Activated naive CD8-positive, alpha-beta T cell treated with anti-CD3 and anti-CD28 coated beads, Interleukin-2, amount 10 ng/mL, durations not matched to agents 7 days and 5 days (primary cell): ENCODE measurements around the gene ABCD4. TPM values are rescaled to one million over a fixed set of nuclear protein-coding genes. Genes with fewer than 3 reads are reported as not detected.
A peak's percentile ranks its signal among the peaks of the same experiment; 100 is the strongest.

Source experiments
- ATAC-seq: fragments of 150-1000 bp; cut with Tn5 transposase; one replicate; pipeline ENCODE4 v1.10.0; 2021; ENCODE audit warnings: low read depth, moderate library complexity
- POLR2A ChIA-PET: fragments of 350-600 bp; sonication (Branson Sonifier 250); formaldehyde crosslinking; loops from one replicate; lab custom pipeline; 2021; ENCODE audit warnings: antibody characterized with exemption; lab: Charles Lee
- DNase-seq: peaks from one replicate; pipeline ENCODE4 v3.0.0; 2021
- H3K27ac Mint-ChIP-seq: one replicate; pipeline ENCODE4 v1.8.0; 2022; ENCODE audit warnings: mild to moderate bottlenecking, mixed read lengths
- H3K27me3 Mint-ChIP-seq: one replicate; pipeline ENCODE4 v1.8.0; 2022; ENCODE audit warnings: mild to moderate bottlenecking, moderate library complexity, mixed read lengths
- H3K36me3 Mint-ChIP-seq: one replicate; pipeline ENCODE4 v1.8.0; 2021; ENCODE audit warnings: mild to moderate bottlenecking, mixed read lengths
- H3K4me1 Mint-ChIP-seq: one replicate; pipeline ENCODE4 v1.8.0; 2021; ENCODE audit warnings: mixed read lengths
- H3K4me3 Mint-ChIP-seq: one replicate; pipeline ENCODE4 v1.8.0; 2022; ENCODE audit warnings: mild to moderate bottlenecking, moderate library complexity, mixed read lengths
- H3K9me3 Mint-ChIP-seq: one replicate; pipeline ENCODE4 v1.8.0; 2021; ENCODE audit warnings: mixed read lengths
- total RNA-seq, 2 experiments: library from RNA; stranded (reverse); gene quantifications; one replicate each; pipeline ENCODE4 v1.2.3, GENCODE V29; 2021

ABCD4 gene
- total RNA-seq, 2 experiments from 2014 or later, result 70.4 TPM

DNA sequence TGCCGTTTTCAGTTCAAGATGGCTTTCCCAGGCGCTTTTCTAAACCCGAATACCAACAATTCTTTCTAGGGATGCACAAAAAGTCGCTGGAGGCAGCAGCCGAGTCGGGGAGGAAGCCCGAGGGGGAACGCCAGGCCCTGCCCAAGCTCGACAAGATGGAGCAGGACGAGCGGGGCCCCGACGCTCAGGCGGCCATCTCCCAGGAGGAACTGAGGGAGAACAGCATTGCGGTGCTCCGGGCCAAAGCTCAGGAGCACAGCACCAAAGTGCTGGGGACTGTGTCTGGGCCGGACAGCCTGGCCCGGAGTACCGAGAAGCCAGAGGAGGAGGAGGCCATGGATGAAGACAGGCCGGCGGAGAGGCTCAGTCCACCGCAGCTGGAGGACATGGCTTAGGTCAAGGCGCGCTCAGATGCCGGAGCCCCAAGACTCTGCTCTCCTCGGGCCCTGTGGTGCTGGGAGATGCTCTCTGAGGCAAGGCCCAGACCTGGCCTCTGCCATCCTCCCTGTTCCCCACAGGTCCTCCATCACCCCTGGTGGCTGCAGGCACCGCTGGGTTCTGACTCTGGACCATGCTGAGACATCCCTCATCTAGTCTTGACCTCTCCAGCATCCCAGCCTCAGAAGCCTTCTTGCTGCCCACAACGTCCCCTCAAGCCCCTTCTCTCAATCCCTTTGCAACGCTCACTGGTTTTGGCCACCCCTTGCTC, 42.1 kb downstream of the ABCD4 start:
- peaks cover 3% of the 10 kb centered on the region for H3K4me1 Mint-ChIP-seq

DNA sequence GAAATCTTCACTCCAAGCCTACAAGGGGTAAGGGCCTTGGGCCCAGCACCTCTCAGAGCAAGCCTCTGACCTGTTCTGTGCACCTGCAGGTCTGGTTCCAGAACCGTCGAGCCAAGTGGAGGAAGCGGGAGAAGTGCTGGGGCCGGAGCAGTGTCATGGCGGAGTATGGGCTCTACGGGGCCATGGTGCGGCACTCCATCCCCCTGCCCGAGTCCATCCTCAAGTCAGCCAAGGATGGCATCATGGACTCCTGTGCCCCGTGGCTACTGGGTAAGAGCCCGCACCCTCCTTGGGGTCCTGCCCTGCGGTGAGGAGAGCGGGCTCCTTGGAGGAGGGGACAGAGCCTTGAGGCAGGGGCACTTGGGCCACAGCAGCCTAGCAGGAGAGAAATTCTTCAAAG, 43.2 kb downstream of the ABCD4 start:
- Mint-ChIP-seq H3K27me3 (peaks cover 22% of the 10 kb centered on the region), H3K4me1 (peaks cover 3% of the 10 kb centered on the region), H3K36me3 (no peaks in the 10 kb centered on the region), H3K27ac (no peak overlapping the region), H3K9me3 (no peaks in the 10 kb centered on the region), H3K4me3 (no peak overlapping the region)
- ATAC-seq, result no peak
- DNase-seq, result no peak
- POLR2A ChIA-PET, result no interaction called here

More for the DNA sequence above, 42.1 kb downstream of the ABCD4 start:
- peaks cover 15% of the 10 kb centered on the region for H3K27me3 Mint-ChIP-seq
- no peaks in the 10 kb centered on the region for H3K9me3 Mint-ChIP-seq
- H3K27ac Mint-ChIP-seq, result no peak overlapping the region
- ATAC-seq (no peak), DNase-seq (no peak)
- H3K36me3 Mint-ChIP-seq, result no peaks in the 10 kb centered on the region
- POLR2A ChIA-PET, result no interaction called here
- no peak overlapping the region for H3K4me3 Mint-ChIP-seq

DNA sequence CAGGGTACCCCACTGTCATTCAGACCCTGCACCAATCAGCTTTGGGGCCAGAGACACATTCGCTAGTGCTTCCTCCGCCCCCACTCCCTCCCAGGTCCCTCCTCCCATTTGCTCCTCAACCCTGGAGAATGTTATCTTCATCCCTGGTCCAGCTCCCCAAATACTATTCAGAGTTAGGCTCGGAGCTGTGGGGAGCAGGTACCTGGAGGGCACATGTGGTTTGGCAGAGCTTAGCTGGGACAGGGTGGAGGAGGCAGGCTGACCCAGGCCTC, 44.0 kb downstream of the ABCD4 start:
- Mint-ChIP-seq H3K36me3 (no peaks in the 10 kb centered on the region), H3K4me3 (peak overlapping the region; percentile 8), H3K27ac (no peak overlapping the region), H3K27me3 (peaks cover 22% of the 10 kb centered on the region), H3K4me1 (peaks cover 3% of the 10 kb centered on the region), H3K9me3 (no peaks in the 10 kb centered on the region)
- ATAC-seq (no peak), DNase-seq (no peak)
- POLR2A ChIA-PET, result no interaction called here

DNA sequence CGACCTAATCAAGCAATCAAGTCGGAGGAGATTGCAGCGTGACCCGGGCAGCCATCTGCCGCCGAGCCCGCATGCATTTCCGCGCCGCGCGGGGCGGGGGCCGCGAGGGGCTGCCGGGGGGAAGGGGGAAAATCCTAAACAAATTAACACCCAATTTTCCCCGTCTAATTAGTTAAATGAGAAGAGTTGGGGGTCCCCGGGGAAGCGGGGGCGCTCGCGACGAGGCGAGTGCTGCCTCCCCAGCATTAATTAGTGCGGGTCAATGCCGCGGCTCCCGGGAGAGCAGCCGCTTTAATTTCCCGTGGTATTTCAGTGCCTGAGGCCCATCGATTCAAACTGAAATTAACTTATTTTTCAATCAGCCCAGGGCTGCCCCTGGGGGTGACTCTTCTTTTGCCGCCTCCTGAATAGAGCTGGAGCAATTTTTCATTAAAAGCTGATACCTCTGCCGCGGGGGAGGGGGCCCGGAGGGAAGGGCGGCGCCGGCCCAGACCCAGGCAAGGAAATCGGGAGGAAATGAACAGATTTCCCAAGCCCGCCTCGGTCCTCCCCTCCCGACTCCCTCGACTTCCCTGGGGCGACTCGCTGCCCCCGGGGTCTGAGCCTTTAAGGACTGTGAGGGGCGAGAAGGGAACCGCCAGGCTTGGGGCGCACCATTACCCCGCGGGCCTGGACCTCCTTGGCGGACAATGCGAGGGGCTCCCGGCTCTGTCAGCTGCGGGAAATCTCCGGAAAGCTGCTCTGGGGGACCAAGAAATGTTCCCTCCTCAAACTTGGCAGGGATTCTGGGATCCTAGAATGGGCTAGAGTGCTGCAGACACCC, 44.6 kb downstream of the ABCD4 start:
- Mint-ChIP-seq H3K36me3 (no peaks in the 10 kb centered on the region), H3K4me1 (peaks cover 3% of the 10 kb centered on the region), H3K9me3 (no peaks in the 10 kb centered on the region), H3K27ac (peak overlapping the region; percentile 63), H3K27me3 (peaks cover 24% of the 10 kb centered on the region), H3K4me3 (peak overlapping the region; percentile 86)
- POLR2A ChIA-PET, result no interaction called here
- ATAC-seq, result no peak
- DNase-seq, result no peak

DNA sequence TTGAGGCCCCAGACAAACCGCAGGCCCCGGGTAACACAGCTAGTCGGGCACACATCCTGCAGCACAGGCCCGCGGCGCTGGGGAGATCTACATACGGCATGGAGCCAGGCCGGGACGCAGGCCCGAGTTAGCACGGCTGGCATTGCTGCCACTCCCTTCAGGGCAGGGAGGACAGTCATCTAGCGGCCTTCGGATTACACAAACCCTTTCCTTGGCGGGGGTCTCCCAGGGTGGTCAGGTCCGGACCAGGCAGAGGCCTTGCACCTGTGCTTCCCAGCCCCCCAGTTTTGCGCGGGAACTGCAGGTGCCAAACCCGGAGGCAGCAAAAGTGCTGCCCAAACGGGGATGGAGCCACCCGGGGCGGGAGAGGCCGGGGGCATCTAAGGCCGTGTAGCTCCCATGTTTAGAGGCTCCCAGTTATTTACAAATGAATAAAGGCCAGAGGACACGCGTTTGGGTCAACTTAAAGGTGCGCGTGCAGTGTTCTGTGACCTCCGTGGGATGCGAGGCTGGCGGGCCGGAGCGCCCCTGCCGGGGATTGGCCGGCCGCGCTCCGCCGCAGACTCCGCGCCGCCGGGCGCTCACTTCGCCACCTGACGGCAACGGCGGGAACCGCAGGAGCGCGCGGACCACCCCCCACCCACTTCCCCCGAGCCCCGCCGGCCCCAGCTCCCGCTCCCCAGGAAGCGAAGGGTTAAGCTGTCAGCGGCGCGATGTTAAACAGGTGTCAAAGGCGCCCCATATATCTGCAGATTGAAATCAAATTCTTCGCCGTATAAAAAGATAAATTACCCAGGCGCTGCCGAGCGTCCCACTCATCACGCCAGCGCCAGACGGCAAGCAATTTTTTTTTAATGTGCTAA, 45.4 kb downstream of the ABCD4 start:
- peaks cover 24% of the 10 kb centered on the region for H3K27me3 Mint-ChIP-seq
- peak overlapping the region; percentile 63 for H3K27ac Mint-ChIP-seq
- peak; percentile 90 for ATAC-seq
- H3K4me1 Mint-ChIP-seq, result peaks cover 3% of the 10 kb centered on the region
- POLR2A ChIA-PET, result interaction anchor here (0.7 kb wide), 1 partner anchor 570 kb away, joined by 5 read pairs; no protein-coding TSS in a partner anchor
- no peaks in the 10 kb centered on the region for H3K36me3 Mint-ChIP-seq
- peak overlapping the region; percentile 86 for H3K4me3 Mint-ChIP-seq
- DNase-seq, result peak; percentile 77
- no peaks in the 10 kb centered on the region for H3K9me3 Mint-ChIP-seq

DNA sequence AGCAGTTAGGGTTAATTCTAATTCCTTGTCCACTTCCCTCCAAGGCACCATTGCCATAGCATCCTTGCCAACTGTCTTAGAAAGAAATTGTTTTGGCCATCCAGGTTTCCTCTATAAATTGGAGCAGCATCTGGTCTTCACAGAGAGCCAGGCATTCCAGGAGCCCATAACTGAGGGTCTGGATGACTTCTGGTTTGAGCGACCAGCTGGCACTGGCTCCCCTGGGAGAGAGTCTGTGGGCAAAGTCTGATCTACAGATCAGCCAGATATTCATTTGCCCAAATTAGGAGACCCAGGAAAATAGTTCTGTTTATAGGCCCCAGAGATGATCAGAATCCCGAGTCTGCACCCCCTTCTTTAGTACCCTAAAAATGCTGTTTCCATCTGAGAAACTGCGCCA, 47.5 kb downstream of the ABCD4 start:
- peaks cover 27% of the 10 kb centered on the region for H3K27me3 Mint-ChIP-seq

DNA sequence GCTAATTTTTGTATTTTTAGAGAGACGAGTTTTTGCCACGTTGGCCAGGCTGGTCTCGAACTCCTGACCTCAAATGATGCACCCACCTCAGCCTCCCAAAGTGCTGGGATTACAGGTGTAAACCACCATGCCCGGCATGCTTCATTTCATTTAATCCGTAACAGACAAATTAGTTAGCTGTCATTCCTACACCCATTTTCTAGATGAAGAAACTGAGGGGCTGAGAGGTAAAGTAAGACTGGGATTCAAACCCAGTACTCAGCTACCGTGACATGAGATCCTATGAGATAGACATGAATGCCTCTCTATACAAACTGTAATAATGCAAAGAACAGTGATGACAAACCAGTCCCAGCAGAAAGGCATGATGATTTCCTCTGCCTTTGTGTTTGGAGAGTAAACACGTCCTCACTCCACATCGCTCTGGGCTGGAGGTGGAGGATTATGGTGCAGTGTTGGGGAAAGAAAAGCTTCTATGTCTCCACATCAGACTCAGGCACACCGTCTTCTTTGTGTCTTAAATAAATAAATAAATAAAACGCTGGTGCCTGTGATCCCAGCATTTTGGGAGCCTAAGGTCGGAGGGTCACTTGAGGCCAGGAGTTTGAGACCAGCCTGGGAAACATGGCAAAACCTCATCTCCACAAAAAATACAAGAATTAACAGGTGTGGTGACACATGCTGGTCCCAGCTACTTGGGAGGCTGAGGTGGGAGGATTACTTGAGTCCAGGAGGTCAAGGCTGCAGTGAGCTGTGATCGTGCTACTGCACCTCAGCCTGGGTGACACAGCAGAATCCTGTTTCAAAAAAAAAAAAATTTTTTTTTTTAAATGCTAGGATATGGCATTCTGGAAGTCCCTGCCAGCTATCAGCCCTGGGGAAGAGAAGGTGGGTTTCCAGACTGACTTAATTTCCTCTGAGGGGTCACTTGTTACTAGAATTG, 53.0 kb downstream of the ABCD4 start:
- H3K9me3 Mint-ChIP-seq, result no peaks in the 10 kb centered on the region
- peaks cover 4% of the 10 kb centered on the region for H3K4me1 Mint-ChIP-seq
- H3K27ac Mint-ChIP-seq, result no peak overlapping the region
- no peak for DNase-seq
- POLR2A ChIA-PET, result no interaction called here
- H3K27me3 Mint-ChIP-seq, result peaks cover 25% of the 10 kb centered on the region
- H3K36me3 Mint-ChIP-seq, result no peaks in the 10 kb centered on the region
- H3K4me3 Mint-ChIP-seq, result no peak overlapping the region
- no peak for ATAC-seq

More for the DNA sequence above, 47.5 kb downstream of the ABCD4 start:
- no peaks in the 10 kb centered on the region for H3K36me3 Mint-ChIP-seq
- POLR2A ChIA-PET, result no interaction called here
- peaks cover 6% of the 10 kb centered on the region for H3K4me1 Mint-ChIP-seq
- ATAC-seq (no peak), DNase-seq (no peak)
- no peak overlapping the region for H3K27ac Mint-ChIP-seq
- no peak overlapping the region for H3K4me3 Mint-ChIP-seq
- H3K9me3 Mint-ChIP-seq, result no peaks in the 10 kb centered on the region

DNA sequence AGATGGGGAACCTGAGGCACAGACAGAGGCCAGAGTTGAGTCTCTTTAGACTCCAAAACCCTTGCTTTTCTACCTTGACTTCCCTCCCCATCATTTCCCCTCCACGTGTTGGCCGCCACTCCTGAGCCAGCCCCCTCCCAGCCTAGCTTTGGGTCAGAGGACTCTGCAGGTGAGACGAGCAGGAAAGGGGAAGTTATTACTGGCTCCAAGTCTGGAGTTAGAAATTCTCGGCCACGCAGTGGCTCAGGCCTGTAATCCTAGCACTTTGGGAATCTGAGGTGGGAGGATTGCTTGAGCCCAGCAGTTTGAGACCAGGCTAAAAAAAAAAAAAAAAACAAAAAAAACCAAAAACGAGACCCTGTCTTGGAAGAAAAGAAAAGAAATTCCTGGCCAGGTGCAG, 54.7 kb downstream of the ABCD4 start:
- Mint-ChIP-seq H3K27me3 (peaks cover 41% of the 10 kb centered on the region), H3K4me1 (peaks cover 4% of the 10 kb centered on the region), H3K27ac (no peak overlapping the region), H3K4me3 (no peak overlapping the region), H3K36me3 (no peaks in the 10 kb centered on the region), H3K9me3 (no peaks in the 10 kb centered on the region)
- POLR2A ChIA-PET, result interaction anchor here (0.7 kb wide), 1 partner anchor 1169 kb away, joined by 5 read pairs; no protein-coding TSS in a partner anchor
- DNase-seq (no peak), ATAC-seq (no peak)

DNA sequence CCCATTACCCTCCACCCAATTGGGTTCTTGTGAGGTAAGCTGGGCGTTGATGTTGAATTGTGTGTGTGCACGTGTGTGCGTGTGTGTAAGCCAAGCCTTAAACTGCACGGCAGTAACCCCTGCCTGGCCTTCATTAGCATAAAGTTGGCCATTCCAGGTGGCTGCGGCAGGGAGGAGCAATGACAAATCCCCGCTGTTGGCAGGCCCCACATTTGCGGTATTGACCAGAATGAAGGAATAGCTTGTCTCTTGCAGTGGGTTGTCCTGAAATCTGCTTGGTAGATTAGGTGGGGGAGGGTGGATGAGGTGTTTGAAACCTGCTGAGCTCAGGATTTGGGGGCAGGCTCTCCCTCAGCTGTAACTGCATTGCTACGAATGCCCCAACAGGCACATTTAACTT, 56.2 kb downstream of the ABCD4 start:
- Mint-ChIP-seq H3K4me1 (peaks cover 6% of the 10 kb centered on the region), H3K27ac (no peak overlapping the region), H3K4me3 (no peak overlapping the region), H3K9me3 (no peaks in the 10 kb centered on the region), H3K36me3 (no peaks in the 10 kb centered on the region), H3K27me3 (peaks cover 52% of the 10 kb centered on the region)
- POLR2A ChIA-PET, result no interaction called here
- DNase-seq, result no peak
- ATAC-seq, result no peak

DNA sequence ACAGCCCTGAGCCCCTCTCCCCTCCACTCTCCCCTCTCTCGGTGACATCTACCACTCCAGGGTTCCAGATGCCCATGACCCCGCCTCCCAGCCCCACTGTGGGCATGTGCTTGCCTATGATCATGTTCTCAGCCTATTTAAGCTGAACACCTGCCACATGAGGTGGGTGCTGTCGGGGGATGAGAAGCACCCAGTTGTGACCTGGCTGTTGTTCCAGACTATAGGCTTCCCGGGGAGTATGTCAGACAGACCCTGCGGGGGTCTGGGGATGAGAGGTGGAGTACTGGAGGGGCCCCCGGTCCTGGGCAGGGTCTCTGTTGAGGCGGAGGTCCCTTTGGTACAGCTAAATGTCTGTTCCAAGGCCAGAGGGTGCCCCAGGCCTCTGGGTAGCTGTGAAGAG, 57.4 kb downstream of the ABCD4 start:
- no peaks in the 10 kb centered on the region for H3K9me3 Mint-ChIP-seq
- no peaks in the 10 kb centered on the region for H3K36me3 Mint-ChIP-seq
- ATAC-seq (no peak), DNase-seq (no peak)
- H3K4me1 Mint-ChIP-seq, result peaks cover 5% of the 10 kb centered on the region
- H3K4me3 Mint-ChIP-seq, result no peak overlapping the region
- peaks cover 64% of the 10 kb centered on the region for H3K27me3 Mint-ChIP-seq
- POLR2A ChIA-PET, result no interaction called here
- no peak overlapping the region for H3K27ac Mint-ChIP-seq

DNA sequence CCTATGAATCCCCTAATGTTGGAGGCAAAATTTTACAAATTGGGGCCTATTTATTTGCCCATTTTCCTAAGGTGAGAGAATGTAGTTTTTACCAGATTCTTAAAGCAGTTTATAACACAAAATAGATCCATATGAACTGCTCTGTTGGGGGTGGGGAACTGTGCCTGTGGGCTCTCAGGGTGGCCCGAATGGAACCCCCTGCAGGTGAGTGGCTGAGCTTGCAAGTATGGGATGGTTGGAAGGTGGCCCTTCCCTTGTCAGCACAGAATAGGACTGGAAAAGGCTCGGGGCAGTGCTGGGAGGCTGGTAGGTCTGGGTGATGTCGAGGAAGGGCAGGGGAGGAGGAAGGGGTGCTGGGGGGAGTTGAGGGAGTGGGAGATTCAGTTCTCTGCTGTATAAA, 58.6 kb downstream of the ABCD4 start:
- Mint-ChIP-seq H3K4me3 (no peak overlapping the region), H3K4me1 (peaks cover 5% of the 10 kb centered on the region), H3K9me3 (no peaks in the 10 kb centered on the region), H3K36me3 (no peaks in the 10 kb centered on the region), H3K27me3 (peaks cover 65% of the 10 kb centered on the region), H3K27ac (no peak overlapping the region)
- DNase-seq (no peak), ATAC-seq (no peak)
- POLR2A ChIA-PET, result no interaction called here

DNA sequence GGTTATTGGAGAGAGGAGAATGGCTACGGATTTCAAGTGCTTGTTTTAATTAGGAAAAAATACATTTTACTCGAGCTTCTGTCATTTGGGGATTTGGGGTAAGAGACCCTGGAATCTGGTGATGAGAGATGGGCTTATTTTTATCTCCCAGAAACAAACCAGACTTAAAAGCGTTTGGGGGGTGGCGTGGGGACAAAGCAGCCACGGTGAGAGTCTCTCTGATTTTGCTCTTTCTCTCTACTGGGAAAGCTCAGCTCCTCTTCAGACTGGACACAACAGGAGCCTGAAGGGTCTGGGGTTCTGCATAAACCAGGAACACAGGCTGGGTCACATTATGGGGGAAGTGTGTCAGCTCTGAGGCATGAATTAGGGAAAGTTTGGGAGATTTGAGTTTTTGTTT, 59.7 kb downstream of the ABCD4 start:
- no peak overlapping the region for H3K4me3 Mint-ChIP-seq
- DNase-seq (no peak), ATAC-seq (no peak)
- peaks cover 5% of the 10 kb centered on the region for H3K4me1 Mint-ChIP-seq
- H3K36me3 Mint-ChIP-seq, result no peaks in the 10 kb centered on the region
- H3K27me3 Mint-ChIP-seq, result peaks cover 70% of the 10 kb centered on the region
- no peak overlapping the region for H3K27ac Mint-ChIP-seq
- H3K9me3 Mint-ChIP-seq, result no peaks in the 10 kb centered on the region
- POLR2A ChIA-PET, result no interaction called here

DNA sequence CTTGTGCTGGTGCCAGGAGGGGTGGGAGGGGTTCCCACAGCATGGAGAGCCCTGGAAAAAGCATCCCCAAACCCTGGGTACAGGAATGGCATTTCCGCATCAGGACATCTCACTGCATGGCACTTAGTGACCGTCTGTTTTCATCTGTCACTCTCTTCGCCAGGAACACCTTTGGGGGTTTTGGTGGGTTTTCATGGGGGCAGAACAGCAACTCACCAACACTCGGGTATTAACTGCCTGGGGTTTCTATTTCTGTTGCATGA, 60.0 kb downstream of the ABCD4 start:
- Mint-ChIP-seq H3K27me3 (peaks cover 72% of the 10 kb centered on the region), H3K4me1 (peaks cover 5% of the 10 kb centered on the region), H3K4me3 (no peak overlapping the region), H3K9me3 (no peaks in the 10 kb centered on the region), H3K27ac (no peak overlapping the region), H3K36me3 (no peaks in the 10 kb centered on the region)
- no peak for ATAC-seq
- DNase-seq, result no peak
- POLR2A ChIA-PET, result no interaction called here
